ENCODE data around the gene NLRP5.

DNA sequence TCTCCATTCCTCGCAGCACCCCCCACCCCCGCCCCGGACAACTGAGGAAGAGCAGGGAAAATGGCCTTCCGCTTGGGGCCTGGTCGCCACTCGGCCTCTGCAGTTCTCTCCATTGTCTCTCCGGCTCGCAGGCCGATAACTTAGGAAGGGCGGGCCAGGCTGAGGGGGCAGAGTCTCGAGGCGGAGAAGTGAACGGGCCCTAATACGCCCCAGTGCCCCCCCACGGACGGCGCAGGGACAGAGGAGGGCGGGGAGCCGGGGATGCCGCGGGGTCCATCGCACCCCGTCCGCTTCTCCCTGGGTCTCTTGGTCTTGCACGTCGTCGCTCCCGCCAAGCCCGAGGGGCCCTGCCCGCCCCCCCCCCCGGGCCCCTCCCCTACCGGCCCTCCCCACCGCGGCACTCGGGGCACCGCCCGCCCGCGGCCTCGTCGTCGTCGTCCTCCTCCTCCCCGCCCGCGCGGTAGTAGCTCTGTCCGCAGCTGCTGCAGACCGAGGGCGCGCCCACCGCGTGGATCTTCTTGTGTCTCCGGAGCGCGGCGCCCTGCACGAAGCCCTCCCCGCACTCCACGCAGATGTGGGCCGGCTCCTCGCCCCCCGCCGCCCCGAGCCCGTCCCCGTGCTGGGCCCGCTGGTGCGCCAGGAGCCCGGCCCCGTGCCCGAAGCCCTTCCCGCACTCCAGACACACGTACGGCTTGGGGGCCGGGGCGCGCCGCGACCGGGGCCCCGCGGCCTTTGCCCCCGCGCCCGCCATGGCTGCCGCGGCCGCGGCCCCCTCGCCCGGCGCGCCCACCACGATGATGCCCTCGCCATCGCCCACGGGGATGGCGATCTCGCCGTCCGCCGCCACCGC lies 101.3 kb downstream of the NLRP5 start:
- TF ChIP-seq POLR2A (IDR thresholded peaks at IDR 0.05; ENCODE audit: low read depth, low read length): no peak
- no peak for TF ChIP-seq TAF1 (IDR thresholded peaks at IDR 0.05; ENCODE audit: borderline replicate concordance, low read depth, low read length)
- TF ChIP-seq POLR2AphosphoS5 (IDR thresholded peaks at IDR 0.05; ENCODE audit: low read depth, low read length): no peak

Measured in GM12892 (cell line).